K562 (cell line): ENCODE results near the gene PLCB1. TPM values are rescaled to one million over a fixed set of nuclear protein-coding genes. Genes with fewer than 3 reads are reported as not detected.

ENCODE experiments used
- ATAC-seq: fragments of 200-7000 bp; cut with Tn5 transposase; 3 replicates; pipeline ENCODE4 v1.9.1; 2020; ENCODE audit warnings: moderate library complexity
- BruUV-seq: library from RNA; stranded (reverse); fragments of 400-500 nt; replicated peaks from 2 replicates; lab custom pipeline; 2021; lab: Mats Ljungman, UMichigan
- CTCF ChIA-PET: fragments of 300-600 bp; formaldehyde crosslinking; extraction: SDS; loops from one replicate; lab custom pipeline; 2021; ENCODE audit warnings: low intra/inter-chr PET ratio; lab: Yijun Ruan, JAX
- POLR2A ChIA-PET: fragments of 300-600, 350-650 bp; sonication (Branson Sonifier 250); formaldehyde crosslinking; extraction: SDS; loops from one replicate; lab custom pipeline; 2021; ENCODE audit warnings: antibody characterized with exemption, inconsistent platforms; lab: Yijun Ruan, JAX
- DNase-seq, 4 experiments: peaks; one replicate each; pipeline versions ENCODE4 v3.0.0 to v3.0.0-alpha.2; 2011 to 2018; ENCODE audit warnings: low spot score in 3 of 4, mixed read lengths in 3 of 4; ENCODE audit errors: extremely low read depth in 1 of 4
- FAIRE-seq: peaks from 2 replicates; lab custom pipeline; 2011; peaks lifted over from hg19 to GRCh38; lab: Jason Lieb, UNC
- H2AFZ ChIP-seq: 2 replicates; pipeline ENCODE4 v1.6.0; 2011; ENCODE audit warnings: low read depth, low read length, control low read depth, inconsistent platforms
- H3K27ac ChIP-seq: fragments of 200-600 bp; 3 replicates; pipeline ENCODE4 v1.8.0; 2011; ENCODE audit warnings: low read depth, mild to moderate bottlenecking, control low read depth, inconsistent platforms, low read length, moderate library complexity, mixed read lengths; ENCODE audit errors: extremely low read depth
- H3K27me3 ChIP-seq, 2 experiments: fragments of 300-600 bp in 1 of 2; 2 replicates in 1 of 2; 3 replicates in 1 of 2; pipeline versions ENCODE4 v1.6.0 to v1.8.0; 2011; ENCODE audit warnings: inconsistent platforms in 2 of 2, low read length in 2 of 2, mild to moderate bottlenecking in 1 of 2, mixed read lengths in 1 of 2, moderate library complexity in 1 of 2; ENCODE audit not compliant: control insufficient read depth in 2 of 2, insufficient read depth in 2 of 2
- H3K36me3 ChIP-seq: fragments of 300-600 bp; 3 replicates; pipeline ENCODE4 v1.8.0; 2011; ENCODE audit warnings: mild to moderate bottlenecking, low read length, inconsistent platforms; ENCODE audit not compliant: control insufficient read depth, insufficient read depth
- H3K4me1 ChIP-seq, 2 experiments: fragments of 200-600 bp in 1 of 2; replicated peaks in 1 of 2; 2 replicates in 1 of 2; 3 replicates in 1 of 2; pipeline versions ENCODE4 v1.5.1 to v1.8.0; 2011; ENCODE audit warnings: inconsistent platforms in 2 of 2, low read length in 2 of 2, mild to moderate bottlenecking in 1 of 2, mixed read lengths in 1 of 2, moderate library complexity in 1 of 2; ENCODE audit not compliant: control insufficient read depth in 2 of 2, insufficient read depth in 2 of 2
- H3K4me2 ChIP-seq: 2 replicates; pipeline ENCODE4 v1.6.1; 2011; ENCODE audit warnings: low read length, control low read depth, inconsistent platforms, mixed read lengths; ENCODE audit not compliant: insufficient read depth
- H3K4me3 ChIP-seq: fragments of 200-600 bp; sonication (generic), shearing (Covaris generic); 2 replicates; pipeline ENCODE4 v1.5.1; 2016; ENCODE audit warnings: control low read depth, inconsistent platforms
- H3K79me2 ChIP-seq: fragments of 200-600 bp; 3 replicates; pipeline ENCODE4 v1.8.0; 2011; ENCODE audit warnings: low read length, inconsistent platforms; ENCODE audit not compliant: control insufficient read depth, insufficient read depth
- H3K9ac ChIP-seq, 2 experiments: 2 replicates each; pipeline versions ENCODE4 v1.6.0 to v1.6.1; 2011; ENCODE audit warnings: low read depth in 2 of 2, low read length in 2 of 2, control low read depth in 1 of 2, inconsistent platforms in 1 of 2, mild to moderate bottlenecking in 1 of 2, mixed read lengths in 1 of 2; ENCODE audit not compliant: insufficient read depth in 1 of 2
- H3K9me1 ChIP-seq: one replicate; pipeline ENCODE4 v1.6.0; 2011; ENCODE audit warnings: inconsistent platforms, mild to moderate bottlenecking, low read length, moderate library complexity; ENCODE audit not compliant: control insufficient read depth, insufficient read depth
- H3K9me3 ChIP-seq: replicated peaks from 2 replicates; pipeline ENCODE4 v1.5.1; 2011; ENCODE audit warnings: low read depth, low read length, inconsistent platforms; ENCODE audit not compliant: control insufficient read depth, insufficient read depth
- H4K20me1 ChIP-seq: replicated peaks from 2 replicates; pipeline ENCODE4 v1.6.1; 2011; ENCODE audit warnings: low read length, inconsistent platforms, mixed read lengths; ENCODE audit not compliant: control insufficient read depth, insufficient read depth
- CGGBP1 ChIP-seq: fragments of 250-450 bp; sonication (Bioruptor Pico); IDR thresholded peaks from 2 replicates; pipeline ENCODE4 v1.9.0; 2021; ENCODE audit warnings: mild to moderate bottlenecking
- ETS1 ChIP-seq: conservative IDR thresholded peaks from 2 replicates; pipeline ENCODE4 v1.6.1; 2011; ENCODE audit warnings: low read depth, mild to moderate bottlenecking, low read length; ENCODE audit not compliant: control insufficient read depth
- HLTF ChIP-seq: fragments of 450-650 bp; IDR thresholded peaks from 2 replicates; pipeline ENCODE4 v1.6.1; 2016
- KDM1A ChIP-seq, 2 experiments: fragments of 450-650 bp; IDR thresholded peaks; 2 replicates each; pipeline ENCODE4 v1.6.1; 2016; ENCODE audit warnings: mild to moderate bottlenecking in 2 of 2
- MLLT1 ChIP-seq, 2 experiments: fragments of 450-650 bp; IDR thresholded peaks; 2 replicates each; pipeline ENCODE4 v1.6.1; 2016
- NFIC ChIP-seq: fragments of 450-650 bp; IDR thresholded peaks from 2 replicates; pipeline ENCODE4 v1.6.1; 2017; ENCODE audit warnings: mild to moderate bottlenecking, inconsistent platforms
- PKNOX1 ChIP-seq: fragments of 450-650 bp; IDR thresholded peaks from 2 replicates; pipeline ENCODE4 v1.6.1; 2016
- SP1 ChIP-seq: sonication (generic); formaldehyde crosslinking; IDR thresholded peaks from 2 replicates; pipeline ENCODE4 v1.8.1; 2022; ENCODE audit warnings: mild to moderate bottlenecking, missing genetic modification reagents
- ZMIZ1 ChIP-seq, 2 experiments: fragments of 150-350 bp in 1 of 2; IDR thresholded peaks; 2 replicates each; pipeline ENCODE4 v1.6.1; 2012 to 2016; ENCODE audit warnings: low read depth in 2 of 2, low read length in 2 of 2, mild to moderate bottlenecking in 1 of 2, moderate library complexity in 1 of 2
- ZNF347 ChIP-seq: fragments of 450-650 bp; formaldehyde crosslinking; IDR thresholded peaks from 2 replicates; pipeline ENCODE4 v1.4.0; 2020; ENCODE audit warnings: low read depth, mild to moderate bottlenecking, moderate library complexity
- ZNF354B ChIP-seq: fragments of 250-450 bp; sonication (Bioruptor Pico); IDR thresholded peaks from 2 replicates; pipeline ENCODE4 v1.4.0; 2020
- WGBS: fragments of 100-300 bp; shearing (Covaris generic); methylation state at CpG from one replicate; pipeline ENCODE4 v1.1.6; 2016; ENCODE audit warnings: low coverage, mixed read lengths; ENCODE audit not compliant: insufficient coverage; ENCODE audit errors: missing lambda C conversion rate; 5-methylcytosine and 5-hydroxymethylcytosine counted together
- in situ Hi-C: fragments of 300-500 bp; cut with MboI; formaldehyde crosslinking; loops from 4 replicates; pipeline ENCODE4 v1.15.0; 2018; ENCODE audit warnings: inconsistent platforms, mixed read lengths
- intact Hi-C: fragments of 100-400 bp; cut with micrococcal nuclease; formaldehyde crosslinking; loops from 2 replicates; pipeline ENCODE4 v1.14.2; 2022
- polyA plus RNA-seq, 8 experiments: library from polyadenylated mRNA; depleted of rRNA in 4 of 8; stranded (reverse) in 5 of 8; unstranded in 3 of 8; fragments of >200 nt; fragmentation: Nextera tagmentation in 2 of 8; fragmentation: Illumina TruSeq in 1 of 8; extraction: Ambion mirVana in 2 of 8; extraction: Trizol in 1 of 8; gene quantifications; 2 replicates each; pipeline versions ENCODE4 v1.2.1 to v1.2.3, GENCODE V29; 2011 to 2014; ENCODE audit warnings: inconsistent platforms in 1 of 8, missing spikeins in 1 of 8
- total RNA-seq, 7 experiments: library from RNA; depleted of rRNA in 6 of 7; stranded (reverse); fragments of >200 nt in 6 of 7; fragmentation: Illumina TruSeq in 2 of 7; extraction: Trizol in 2 of 7; gene quantifications; 2 replicates each; pipeline versions ENCODE4 v1.2.1 to v1.2.3, GENCODE V29; 2011 to 2021; ENCODE audit warnings: low replicate concordance in 1 of 7

PLCB1 gene
- total and polyA plus RNA-seq, 9 of the 15 experiments (the other 6 are each of a cell fraction or from before 2014, with no cell fraction given), result 0.34 to 3.1 (median 1.3) TPM

- TF ChIP-seq MLLT1 (IDR thresholded peaks at IDR 0.05) (no peak), SP1 (no peak)
These were observed 592.8 kb downstream of the PLCB1 start (continued) for GRCh38 chr20:8724884-8725283.

- CTCF ChIA-PET, result no interaction called here
- in situ Hi-C loops, result no loop called here
- DNase-seq, result no peak
- no peaks in the 10 kb centered on the region for H3K36me3 ChIP-seq
- TF ChIP-seq ZNF354B (CRISPR knock-in tag) (no peak), ETS1 (no peak), CGGBP1 (CRISPR knock-in tag) (no peak), HLTF (no peak), PKNOX1 (no peak), ZNF347 (CRISPR knock-in tag) (no peak), KDM1A (IDR thresholded peaks at IDR 0.05) (no peak), ZMIZ1 (IDR thresholded peaks at IDR 0.05; ENCODE audit: low read depth in 2 of 2, low read length in 2 of 2) (no peak), NFIC (no peak)
- TF ChIP-seq, all 486 proteins: peak for 0
- Histone ChIP-seq H3K79me2 (no peaks in the 10 kb centered on the region), H3K9me1 (no peaks in the 10 kb centered on the region), H4K20me1 (no peaks in the 10 kb centered on the region), H3K27me3 (no peaks in the 10 kb centered on the region), H3K9me3 (no peaks in the 10 kb centered on the region), H3K4me1 (no peaks in the 10 kb centered on the region), H3K9ac (no peak overlapping the region), H2AFZ (no peak overlapping the region), H3K27ac (no peak overlapping the region), H3K4me3 (no peak overlapping the region), H3K4me2 (no peak overlapping the region)
- ATAC-seq (no peak), FAIRE-seq (no peak)
- 0% methylated on average over 1 of the region's 2 CpGs for WGBS
- intact Hi-C loops, result no loop called here
- BruUV-seq, result no TSS peak
- POLR2A ChIA-PET, result no interaction called here
These were observed 594.4 kb downstream of the PLCB1 start for GRCh38 chr20:8726460-8726859.
